Retina (tissue), 1 donor: Measurements from ENCODE around the gene RPGRIP1L.

Source experiments
- DNase-seq: peaks from one replicate; pipeline ENCODE4 v3.0.0-alpha.2; 2016

RPGRIP1L gene

GRCh38 chr16:53643474-53643873 lies 60.2 kb downstream of the RPGRIP1L start:
- no peak for DNase-seq

- no peak for DNase-seq
Observed at GRCh38 chr16:53642094-53642493, 61.6 kb downstream of the RPGRIP1L start.

GRCh38 chr16:53636978-53637377 lies 66.7 kb downstream of the RPGRIP1L start:
- no peak for DNase-seq

GRCh38 chr16:53632526-53632925 lies 71.1 kb downstream of the RPGRIP1L start:
- DNase-seq = no peak

GRCh38 chr16:53631236-53632025 lies 72.2 kb downstream of the RPGRIP1L start:
- DNase-seq = peak; percentile 47

GRCh38 chr16:53629607-53630312 lies 73.9 kb downstream of the RPGRIP1L start:
- DNase-seq = no peak

- DNase-seq = no peak
Observed at GRCh38 chr16:53629151-53629550, 74.5 kb downstream of the RPGRIP1L start.

GRCh38 chr16:53626811-53627210 lies 76.8 kb downstream of the RPGRIP1L start:
- peak; percentile 44 for DNase-seq

- DNase-seq = peak; percentile 15
Observed at GRCh38 chr16:53626161-53626560, 77.5 kb downstream of the RPGRIP1L start.

GRCh38 chr16:53625221-53625620 lies 78.4 kb downstream of the RPGRIP1L start:
- DNase-seq = no peak

GRCh38 chr16:53622315-53622714 lies 81.3 kb downstream of the RPGRIP1L start:
- DNase-seq = no peak

GRCh38 chr16:53620476-53620875 lies 83.2 kb downstream of the RPGRIP1L start:
- DNase-seq = no peak

- no peak for DNase-seq
Observed at GRCh38 chr16:53619235-53619634, 84.4 kb downstream of the RPGRIP1L start.

GRCh38 chr16:53614346-53614745 lies 89.3 kb downstream of the RPGRIP1L start:
- DNase-seq = no peak

GRCh38 chr16:53612003-53612402 lies 91.7 kb downstream of the RPGRIP1L start:
- DNase-seq = no peak

- no peak for DNase-seq
Observed at GRCh38 chr16:53611179-53611696, 92.4 kb downstream of the RPGRIP1L start.

GRCh38 chr16:53609536-53609935 lies 94.1 kb downstream of the RPGRIP1L start:
- DNase-seq = no peak

GRCh38 chr16:53608094-53608493 lies 95.6 kb downstream of the RPGRIP1L start:
- DNase-seq = no peak

- DNase-seq = no peak
Observed at GRCh38 chr16:53605831-53606400, 97.7 kb downstream of the RPGRIP1L start.

GRCh38 chr16:53605356-53605755 lies 98.3 kb downstream of the RPGRIP1L start:
- DNase-seq = no peak

GRCh38 chr16:53601961-53602360 lies 101.7 kb downstream of the RPGRIP1L start:
- no peak for DNase-seq

- no peak for DNase-seq
Observed at GRCh38 chr16:53600616-53601015, 103.0 kb downstream of the RPGRIP1L start.

- no peak for DNase-seq
Observed at GRCh38 chr16:53600126-53600525, 103.5 kb downstream of the RPGRIP1L start.

- DNase-seq = no peak
Observed at GRCh38 chr16:53599548-53599947, 104.1 kb downstream of the RPGRIP1L start.
